Superior temporal gyrus (tissue), 1 donor: ENCODE measurements around the gene TCF7.

Source experiments
- DNase-seq: peaks from one replicate; pipeline ENCODE4 v3.0.0-alpha.2; 2016; ENCODE audit errors: extremely low spot score

Gene TCF7

DNA sequence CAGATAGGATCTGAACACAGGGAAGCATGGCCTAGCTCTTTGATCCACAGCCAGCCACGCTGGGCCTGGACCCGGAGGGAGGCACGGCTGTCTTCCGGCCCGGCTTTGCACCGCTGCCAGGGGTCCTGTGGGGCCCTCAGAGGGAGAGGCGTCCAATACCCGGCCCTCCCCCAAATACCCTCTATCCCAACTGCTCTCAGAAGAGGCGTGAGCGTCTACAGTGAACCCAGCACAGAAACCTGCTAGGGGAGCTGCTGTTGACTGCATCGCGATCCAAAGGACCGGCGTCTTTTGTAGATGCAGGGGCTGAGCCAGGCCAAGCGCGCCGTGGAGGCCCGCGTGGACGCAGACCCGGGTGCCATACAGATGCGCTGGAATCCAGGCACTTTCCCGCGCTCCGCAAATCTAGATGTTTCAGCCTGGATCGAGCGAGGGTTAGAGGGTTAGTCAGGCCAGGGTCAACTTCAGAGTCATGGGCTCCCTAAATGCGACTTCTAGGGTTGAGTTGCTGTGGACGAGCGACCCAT is 1.1 kb upstream of the TCF7 start:
- DNase-seq, result no peak

- DNase-seq, result no peak
Measured at GRCh38 chr5:134114886-134115805, 665 bp downstream of the TCF7 start.

GRCh38 chr5:134115806-134116175 is 1.3 kb downstream of the TCF7 start:
- no peak for DNase-seq

DNA sequence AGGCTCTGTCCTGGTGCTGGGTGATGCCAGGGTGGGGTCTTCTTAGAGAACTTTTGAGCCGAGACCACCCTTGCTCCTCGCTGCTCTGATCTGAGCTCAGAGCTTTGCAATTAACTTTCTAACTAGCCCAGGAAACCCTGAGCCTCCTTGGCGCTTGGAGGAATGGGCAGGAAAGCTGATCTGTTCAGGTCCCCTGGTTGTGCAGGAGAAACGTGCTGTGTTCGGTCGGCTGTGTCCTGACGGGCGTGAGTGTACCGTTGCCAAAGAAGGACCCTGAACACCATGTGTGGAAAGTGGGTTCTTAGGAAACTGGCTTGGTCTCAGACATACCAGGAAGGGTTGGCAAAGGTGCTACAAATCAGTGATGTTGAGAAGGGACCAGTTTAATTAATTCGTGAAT is 1.8 kb downstream of the TCF7 start:
- DNase-seq, result no peak

- DNase-seq, result no peak
Measured at GRCh38 chr5:134116789-134117761, 2.6 kb downstream of the TCF7 start.

- no peak for DNase-seq
Measured at GRCh38 chr5:134118212-134118835, 3.8 kb downstream of the TCF7 start.

DNA sequence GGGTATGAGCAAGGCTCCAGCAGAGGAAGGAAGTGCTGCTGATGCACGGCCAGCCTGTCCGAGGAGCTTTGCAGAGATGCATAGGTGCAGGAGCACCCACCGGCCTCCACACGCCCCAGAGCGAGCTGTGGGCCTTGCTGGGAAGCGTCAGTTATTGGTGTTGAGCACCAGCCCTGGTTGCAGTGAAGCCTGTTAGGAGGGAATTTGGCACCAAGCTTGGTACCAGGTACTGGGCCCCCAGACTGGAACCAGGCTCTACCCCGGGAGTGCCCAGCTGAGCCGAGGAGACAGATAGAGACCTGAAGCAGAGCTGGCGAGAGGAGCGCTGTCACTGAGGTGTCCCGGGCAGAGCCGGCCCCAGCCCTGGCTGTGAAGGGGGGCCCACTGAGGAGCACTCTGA is 5.2 kb downstream of the TCF7 start:
- no peak for DNase-seq

- no peak for DNase-seq
Measured at GRCh38 chr5:134120386-134121138, 6.1 kb downstream of the TCF7 start.

- no peak for DNase-seq
Measured at GRCh38 chr5:134122530-134122929, 8.0 kb downstream of the TCF7 start.

- no peak for DNase-seq
Measured at GRCh38 chr5:134123360-134123759, 8.9 kb downstream of the TCF7 start.

GRCh38 chr5:134124289-134125038 is 10.0 kb downstream of the TCF7 start:
- DNase-seq, result no peak

DNA sequence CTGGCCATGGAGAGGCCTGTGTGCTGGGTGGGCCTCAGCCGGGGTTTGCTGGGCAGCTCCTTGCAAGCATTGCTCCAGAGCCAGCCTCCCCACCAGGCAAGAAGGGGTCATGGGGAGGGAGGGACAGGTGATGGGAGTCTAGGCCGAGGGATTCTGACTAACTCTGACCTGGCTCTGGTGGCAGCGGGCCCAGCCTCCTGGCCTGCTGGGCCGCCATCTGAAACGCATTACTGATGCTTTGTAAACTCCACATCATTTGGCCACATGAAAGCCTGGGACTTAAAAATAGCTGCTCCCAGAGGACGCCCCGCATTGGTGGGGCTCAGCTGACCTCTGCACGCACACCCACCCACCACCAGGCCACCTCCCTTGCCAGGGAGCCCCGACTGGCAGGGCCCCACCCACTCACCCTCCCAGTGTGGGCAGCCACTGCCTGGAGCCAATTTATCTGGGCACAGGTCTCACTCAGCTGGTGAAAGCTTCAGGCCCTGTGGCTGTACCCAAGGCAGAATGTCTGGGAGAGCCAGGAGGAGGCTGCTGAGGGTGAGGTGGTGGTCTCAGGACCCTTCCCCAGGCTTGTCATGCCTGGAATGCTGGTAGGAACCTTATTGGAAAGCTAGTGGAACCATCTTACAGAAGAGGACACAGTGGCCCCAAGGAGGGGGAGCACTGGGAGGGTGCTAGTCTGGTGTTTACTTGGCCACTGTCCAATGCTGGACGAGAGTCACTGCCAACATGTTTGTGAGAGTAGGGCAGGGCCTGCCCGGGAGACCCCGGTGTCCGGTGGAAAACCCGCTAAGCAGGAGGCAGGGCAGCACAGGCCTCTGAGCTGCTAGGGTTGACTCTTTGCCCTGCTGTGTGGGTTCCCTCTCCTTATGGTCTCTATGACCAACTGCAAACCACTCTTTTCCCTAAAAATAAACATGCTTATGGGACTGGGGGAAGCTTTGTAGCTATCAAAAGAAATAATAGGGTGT is 10.8 kb downstream of the TCF7 start:
- DNase-seq, result peak; percentile 35

DNA sequence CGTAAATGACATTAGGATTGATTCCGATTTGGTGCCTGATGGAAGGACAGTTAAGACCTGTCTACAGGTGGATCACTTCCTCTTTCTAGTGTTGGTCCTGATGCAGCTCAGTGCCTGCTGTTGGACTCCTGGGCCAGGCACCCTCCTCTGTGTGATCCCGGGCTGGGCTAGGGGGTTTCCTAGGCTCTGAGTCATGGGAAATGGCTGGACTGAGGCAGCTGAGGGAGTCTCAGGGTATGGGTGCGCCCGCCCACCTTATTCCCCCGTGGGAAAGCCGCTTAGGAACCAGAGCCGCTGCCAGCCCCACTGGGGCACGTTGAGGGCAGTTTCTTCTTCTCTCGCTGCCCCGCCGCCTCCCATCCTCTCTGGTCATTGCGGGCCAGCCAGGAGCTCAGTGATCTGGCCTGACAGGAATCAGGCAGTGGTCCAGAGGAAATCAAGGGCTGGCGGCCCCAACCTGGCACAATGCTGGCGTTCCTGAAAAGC is 12.9 kb downstream of the TCF7 start:
- DNase-seq, result no peak

DNA sequence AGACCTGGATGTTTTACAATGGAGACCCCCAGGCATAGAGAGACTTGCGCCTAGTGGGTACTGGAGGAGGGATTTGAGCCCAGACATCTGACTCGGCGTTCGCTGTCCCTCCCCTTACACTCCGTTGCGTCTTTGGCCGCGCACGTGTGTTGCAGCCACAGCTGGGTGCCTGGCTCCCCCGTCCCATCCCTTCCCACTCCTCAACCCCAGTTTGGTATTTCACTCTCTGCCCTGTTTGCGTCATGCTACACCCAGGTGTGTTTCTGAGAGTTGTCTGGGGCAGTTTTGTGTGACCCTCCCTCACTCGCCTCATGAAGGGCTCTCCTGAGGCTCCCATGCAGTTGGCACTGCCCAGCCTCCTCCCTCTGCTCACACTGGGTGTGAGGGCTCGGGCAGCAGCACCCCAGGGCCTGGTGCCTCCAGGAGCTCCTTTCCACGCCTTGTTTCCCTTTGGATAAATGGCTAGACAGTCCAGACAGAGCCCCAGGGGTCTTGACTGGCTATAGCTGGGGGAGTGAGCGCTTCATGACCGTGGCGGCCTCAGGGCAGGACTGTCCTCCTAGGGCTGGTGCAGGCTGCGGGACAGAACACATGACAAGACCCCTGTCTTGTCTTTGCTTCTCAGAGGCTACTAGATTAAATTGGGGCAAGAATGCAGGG is 13.6 kb downstream of the TCF7 start:
- no peak for DNase-seq

DNA sequence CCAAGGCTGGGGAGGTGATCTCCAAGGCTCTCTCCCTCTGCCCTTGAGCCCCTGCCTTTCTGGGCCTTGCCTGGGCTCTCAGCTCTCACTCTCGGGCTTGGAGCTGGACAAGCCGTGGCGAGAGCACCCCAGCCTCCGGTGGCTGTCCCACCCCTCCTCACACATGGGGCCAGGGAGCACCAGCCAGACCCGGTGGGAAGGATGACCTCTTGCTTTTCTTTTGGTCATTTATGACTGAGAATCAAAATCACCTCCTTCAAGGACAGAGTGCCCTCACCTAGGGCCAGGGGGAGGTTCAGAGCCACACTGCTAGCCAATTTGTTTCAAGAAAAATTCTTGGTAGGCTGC is 14.1 kb downstream of the TCF7 start:
- no peak for DNase-seq

DNA sequence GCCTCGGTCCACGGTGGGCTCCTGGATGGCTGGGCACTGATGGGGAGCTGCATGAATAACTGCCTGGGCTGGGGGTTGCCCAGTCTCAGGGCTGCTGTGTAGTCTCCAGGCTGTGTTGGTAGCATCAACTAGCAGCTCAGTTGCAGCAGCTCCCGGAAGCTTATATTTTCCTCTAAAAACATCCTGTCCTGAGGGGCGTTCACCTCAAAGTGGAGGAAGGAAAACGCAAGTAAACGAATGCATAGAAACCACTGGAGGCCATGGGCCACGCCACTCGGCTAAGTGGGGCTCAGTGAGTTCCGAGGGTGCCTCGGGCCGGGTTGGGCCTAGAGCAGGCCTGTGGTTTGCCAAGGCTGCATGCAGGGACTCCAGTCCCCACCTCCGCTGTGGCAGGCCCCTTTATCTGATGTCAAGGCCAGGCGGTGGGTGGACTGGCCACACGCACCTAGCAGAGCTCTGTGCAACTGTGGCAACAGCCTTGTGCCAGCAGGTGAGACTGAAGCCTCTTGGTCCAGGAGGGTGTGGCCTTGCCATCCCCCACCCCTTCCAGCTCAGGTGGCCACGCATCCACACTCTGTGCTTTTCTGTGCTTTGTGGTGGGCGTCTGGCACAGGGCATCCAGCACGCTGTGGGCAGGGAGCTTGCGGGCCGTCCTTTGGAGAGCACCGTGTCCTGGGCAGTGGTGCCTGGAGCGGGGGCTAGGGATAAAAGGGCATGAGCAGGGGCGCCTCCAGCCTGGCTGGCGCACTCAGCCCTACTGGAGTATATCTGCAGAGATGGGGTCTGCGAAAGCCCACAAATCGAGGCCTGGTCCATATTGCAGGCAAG is 15.1 kb downstream of the TCF7 start:
- DNase-seq, result no peak

GRCh38 chr5:134130239-134130945 is 15.9 kb downstream of the TCF7 start:
- DNase-seq, result no peak
